ENCODE measurements around the gene FAM171A2.
"Not testable (repeated sequence)": the region's sequence is repeated elsewhere in the genome, so short reads cannot be mapped to it uniquely, and the experiment has no call there.

The FAM171A2 gene

GRCh38 chr17:44329516-44329915, 34.1 kb downstream of the FAM171A2 start:
- H3K18ac ChIP-seq (ENCODE audit: low read length); H3K79me1 ChIP-seq (ENCODE audit: low read length); H3K79me2 ChIP-seq (ENCODE audit: control insufficient read depth, insufficient read depth, low read length, poor library complexity); H2AK5ac ChIP-seq (ENCODE audit: low read length); H2AFZ ChIP-seq (ENCODE audit: insufficient read depth, low read length, poor library complexity); H3K14ac ChIP-seq (ENCODE audit: low read length); H3K4me2 ChIP-seq (ENCODE audit: low read length); H3K9me3 ChIP-seq (ENCODE audit: insufficient read depth, low read depth, low read length); H3K23ac ChIP-seq (ENCODE audit: low read length); H2BK5ac ChIP-seq (ENCODE audit: low read depth, low read length, poor library complexity); H3K4ac ChIP-seq (ENCODE audit: low read depth, low read length); H4K91ac ChIP-seq (ENCODE audit: low read depth, low read length); H3K27me3 ChIP-seq (ENCODE audit: insufficient read depth, low read length); H3K27ac ChIP-seq (ENCODE audit: low read depth, low read length); H3K36me3 ChIP-seq (ENCODE audit: control insufficient read depth in 1 of 2, insufficient read depth in 2 of 2, low read length in 2 of 2); H4K12ac ChIP-seq (ENCODE audit: low read depth, low read length); DNase-seq; H3K4me3 ChIP-seq (ENCODE audit: low read depth, low read length); H4K8ac ChIP-seq (ENCODE audit: low read depth, low read length); H2BK120ac ChIP-seq (ENCODE audit: insufficient read depth, low read length, poor library complexity); H2BK12ac ChIP-seq (ENCODE audit: low read length); H3K4me1 ChIP-seq (ENCODE audit: control insufficient read depth in 1 of 2, insufficient read depth in 2 of 2, low read length in 2 of 2); H3K9ac ChIP-seq (ENCODE audit: low read length): not testable (repeated sequence)
- WGBS (ENCODE audit: extremely low coverage, insufficient coverage, insufficient read length) = no CpG with 5 or more reads among the region's 7 CpGs

- H3K36me3 ChIP-seq (ENCODE audit: control insufficient read depth in 1 of 2, insufficient read depth in 2 of 2, low read length in 2 of 2) = no peaks in the 10 kb centered on the region
- H3K4me2 ChIP-seq (ENCODE audit: low read length) = no peak overlapping the region
- peaks cover 11% of the 10 kb centered on the region for H3K79me1 ChIP-seq (ENCODE audit: low read length)
- H3K4me3 ChIP-seq (ENCODE audit: low read depth, low read length) = no peak overlapping the region
- H3K14ac ChIP-seq (ENCODE audit: low read length) = no peak overlapping the region
- H3K79me2 ChIP-seq (ENCODE audit: control insufficient read depth, insufficient read depth, low read length, poor library complexity) = peaks cover 11% of the 10 kb centered on the region
- H3K9me3 ChIP-seq (ENCODE audit: insufficient read depth, low read depth, low read length) = peaks cover 2% of the 10 kb centered on the region
- no CpG with 5 or more reads among the region's 7 CpGs for WGBS (ENCODE audit: extremely low coverage, insufficient coverage, insufficient read length)
- H2BK120ac ChIP-seq (ENCODE audit: insufficient read depth, low read length, poor library complexity) = no peak overlapping the region
- H2AFZ ChIP-seq (ENCODE audit: insufficient read depth, low read length, poor library complexity) = no peak overlapping the region
- DNase-seq = no peak
- no peaks in the 10 kb centered on the region for H3K27me3 ChIP-seq (ENCODE audit: insufficient read depth, low read length)
- H3K27ac ChIP-seq (ENCODE audit: low read depth, low read length) = no peak overlapping the region
- no peak overlapping the region for H2AK5ac ChIP-seq (ENCODE audit: low read length)
- no peak overlapping the region for H4K12ac ChIP-seq (ENCODE audit: low read depth, low read length)
- no peak overlapping the region for H4K8ac ChIP-seq (ENCODE audit: low read depth, low read length)
- H4K91ac ChIP-seq (ENCODE audit: low read depth, low read length) = no peak overlapping the region
- H3K18ac ChIP-seq (ENCODE audit: low read length) = no peak overlapping the region
- H2BK12ac ChIP-seq (ENCODE audit: low read length) = no peak overlapping the region
- no peak overlapping the region for H2BK5ac ChIP-seq (ENCODE audit: low read depth, low read length, poor library complexity)
- no peak overlapping the region for H3K4ac ChIP-seq (ENCODE audit: low read depth, low read length)
- peaks cover 4 to 12% of the 10 kb centered on the region in 2 experiments for H3K4me1 ChIP-seq (ENCODE audit: control insufficient read depth in 1 of 2, insufficient read depth in 2 of 2, low read length in 2 of 2)
- H3K9ac ChIP-seq (ENCODE audit: low read length) = no peak overlapping the region
- no peak overlapping the region for H3K23ac ChIP-seq (ENCODE audit: low read length)
These were observed 35.8 kb downstream of the FAM171A2 start for GRCh38 chr17:44327715-44328449.

GRCh38 chr17:44326861-44327444, 36.7 kb downstream of the FAM171A2 start:
- Histone ChIP-seq H3K79me1 (ENCODE audit: low read length) (peaks cover 11% of the 10 kb centered on the region), H3K4ac (ENCODE audit: low read depth, low read length) (no peak overlapping the region), H3K4me3 (ENCODE audit: low read depth, low read length) (no peak overlapping the region), H3K27me3 (ENCODE audit: insufficient read depth, low read length) (no peaks in the 10 kb centered on the region), H3K79me2 (ENCODE audit: control insufficient read depth, insufficient read depth, low read length, poor library complexity) (peaks cover 11% of the 10 kb centered on the region), H3K18ac (ENCODE audit: low read length) (no peak overlapping the region), H3K4me2 (ENCODE audit: low read length) (no peak overlapping the region), H3K23ac (ENCODE audit: low read length) (no peak overlapping the region), H3K27ac (ENCODE audit: low read depth, low read length) (no peak overlapping the region), H3K4me1 (ENCODE audit: control insufficient read depth in 1 of 2, insufficient read depth in 2 of 2, low read length in 2 of 2) (peaks cover 4 to 12% of the 10 kb centered on the region in 2 experiments), H4K91ac (ENCODE audit: low read depth, low read length) (no peak overlapping the region), H2BK12ac (ENCODE audit: low read length) (no peak overlapping the region), H2AFZ (ENCODE audit: insufficient read depth, low read length, poor library complexity) (no peak overlapping the region), H3K36me3 (ENCODE audit: control insufficient read depth in 1 of 2, insufficient read depth in 2 of 2, low read length in 2 of 2) (peaks cover 6 to 7% of the 10 kb centered on the region in 2 experiments), H2BK5ac (ENCODE audit: low read depth, low read length, poor library complexity) (no peak overlapping the region), H3K14ac (ENCODE audit: low read length) (no peak overlapping the region), H2AK5ac (ENCODE audit: low read length) (no peak overlapping the region), H2BK120ac (ENCODE audit: insufficient read depth, low read length, poor library complexity) (no peak overlapping the region), H4K8ac (ENCODE audit: low read depth, low read length) (peak overlapping the region; percentile 8), H3K9ac (ENCODE audit: low read length) (no peak overlapping the region), H3K9me3 (ENCODE audit: insufficient read depth, low read depth, low read length) (peaks cover 2% of the 10 kb centered on the region), H4K12ac (ENCODE audit: low read depth, low read length) (no peak overlapping the region)
- DNase-seq = peak; percentile 96
- no CpG with 5 or more reads among the region's 31 CpGs for WGBS (ENCODE audit: extremely low coverage, insufficient coverage, insufficient read length)

- Histone ChIP-seq H4K8ac (ENCODE audit: low read depth, low read length) (peak within 1 kb of the TSS; percentile 62), H3K79me1 (ENCODE audit: low read length) (peaks cover 11% of the 10 kb centered on the region), H3K36me3 (ENCODE audit: control insufficient read depth in 1 of 2, insufficient read depth in 2 of 2, low read length in 2 of 2) (peaks cover 26 to 28% of the 10 kb centered on the region in 2 experiments), H3K27ac (ENCODE audit: low read depth, low read length) (peak within 1 kb of the TSS; percentile 20), H2BK120ac (ENCODE audit: insufficient read depth, low read length, poor library complexity) (peak within 1 kb of the TSS; percentile 16), H3K14ac (ENCODE audit: low read length) (peak within 1 kb of the TSS; percentile 13), H2BK5ac (ENCODE audit: low read depth, low read length, poor library complexity) (peak within 1 kb of the TSS; percentile 27), H4K91ac (ENCODE audit: low read depth, low read length) (peak within 1 kb of the TSS; percentile 67), H3K4me2 (ENCODE audit: low read length) (peak within 1 kb of the TSS; percentile 74), H4K12ac (ENCODE audit: low read depth, low read length) (peak within 1 kb of the TSS; percentile 67), H3K4me1 (ENCODE audit: control insufficient read depth in 1 of 2, insufficient read depth in 2 of 2, low read length in 2 of 2) (peaks cover 4 to 12% of the 10 kb centered on the region in 2 experiments), H3K4ac (ENCODE audit: low read depth, low read length) (peak within 1 kb of the TSS; percentile 70), H3K23ac (ENCODE audit: low read length) (peak within 1 kb of the TSS; percentile 34), H3K27me3 (ENCODE audit: insufficient read depth, low read length) (no peaks in the 10 kb centered on the region), H3K79me2 (ENCODE audit: control insufficient read depth, insufficient read depth, low read length, poor library complexity) (peaks cover 11% of the 10 kb centered on the region), H3K9ac (ENCODE audit: low read length) (peak within 1 kb of the TSS; percentile 83), H3K18ac (ENCODE audit: low read length) (peak within 1 kb of the TSS; percentile 68), H2AFZ (ENCODE audit: insufficient read depth, low read length, poor library complexity) (peak within 1 kb of the TSS; percentile 57), H2BK12ac (ENCODE audit: low read length) (no peak within 1 kb of the TSS), H3K4me3 (ENCODE audit: low read depth, low read length) (peak within 1 kb of the TSS; percentile 97), H3K9me3 (ENCODE audit: insufficient read depth, low read depth, low read length) (peaks cover 2% of the 10 kb centered on the region), H2AK5ac (ENCODE audit: low read length) (peak within 1 kb of the TSS; percentile 1)
- DNase-seq = peak; percentile 90 to 98
- WGBS (ENCODE audit: extremely low coverage, insufficient coverage, insufficient read length) = no CpG with 5 or more reads among the region's 85 CpGs
These were observed 38.9 kb downstream of the FAM171A2 start, which contains the start of gene SLC25A39 for GRCh38 chr17:44324571-44325275. SLC25A39 (minus strand) TSS chr17:44324823; CDS start chr17:44323562, 1,261 bp downstream.
